DND-41 (cell line): Measurements from ENCODE around the gene BORCS8.

Experiments used
- CTCF ChIP-seq: IDR thresholded peaks from 2 replicates; pipeline ENCODE4 v1.5.1; 2012; ENCODE audit warnings: borderline replicate concordance, low read length, moderate library complexity, mild to moderate bottlenecking; ENCODE audit not compliant: poor library complexity, severe bottlenecking; ENCODE audit errors: extremely low read depth
- EZH2 ChIP-seq: IDR thresholded peaks from 3 replicates; pipeline ENCODE4 v1.6.1; 2012; ENCODE audit warnings: borderline replicate concordance, low read depth, mild to moderate bottlenecking, moderate library complexity, low read length, inconsistent platforms; ENCODE audit not compliant: severe bottlenecking

DNA sequence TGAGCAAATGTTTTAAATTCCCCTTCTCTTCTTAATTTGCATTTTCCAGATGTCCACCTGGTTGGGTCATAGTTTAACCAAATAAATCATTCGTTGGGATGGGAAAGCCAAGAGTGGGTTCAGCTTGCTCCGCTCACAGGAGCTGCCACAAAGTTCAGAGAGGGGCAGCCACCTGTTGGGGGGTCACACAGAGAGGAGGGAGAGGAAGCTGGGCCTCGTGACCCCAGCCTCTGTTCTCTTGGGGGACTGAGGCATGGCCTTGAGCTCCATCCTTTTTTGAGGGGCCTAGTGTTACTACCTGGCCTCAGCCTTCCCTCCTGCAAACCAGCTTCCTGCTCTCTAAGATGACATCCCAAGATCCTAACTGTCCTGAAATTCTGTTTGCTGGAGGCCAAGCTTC lies 24.3 kb downstream of the BORCS8 start:
- TF ChIP-seq CTCF (no peak), EZH2 (no peak)
